ENCODE results near the gene MACROD2.

MACROD2 gene

GRCh38 chr20:14932040-14932439, 936.7 kb downstream of the MACROD2 start:
- no peak for DNase-seq

DNA sequence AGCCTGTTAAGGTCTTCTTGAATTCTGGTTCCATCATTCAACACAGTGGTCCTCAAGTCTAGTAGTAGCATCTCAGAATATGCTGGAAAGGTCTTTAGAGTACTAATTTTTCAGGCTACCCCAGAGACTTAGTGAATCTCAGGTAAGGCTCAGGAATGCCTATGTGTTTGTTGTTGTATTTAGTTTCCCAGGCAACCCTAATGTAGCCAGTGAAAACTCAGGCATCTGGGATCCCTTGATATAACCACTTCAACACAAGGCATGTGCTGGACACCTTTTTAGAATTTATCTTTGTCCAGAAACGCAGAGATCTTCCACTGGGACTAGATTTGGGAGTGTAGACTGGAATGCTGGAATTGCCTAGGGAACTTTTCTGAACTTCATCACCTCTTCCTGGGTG, 940.0 kb downstream of the MACROD2 start:
- no peak for DNase-seq

GRCh38 chr20:14937021-14937420, 941.7 kb downstream of the MACROD2 start:
- DNase-seq, result no peak

GRCh38 chr20:14937846-14938245, 942.5 kb downstream of the MACROD2 start:
- DNase-seq, result no peak

- no peak for DNase-seq
These were observed 952.2 kb downstream of the MACROD2 start for GRCh38 chr20:14947536-14947935.

- DNase-seq, result no peak
These were observed 952.6 kb downstream of the MACROD2 start for GRCh38 chr20:14947946-14948345.

DNA sequence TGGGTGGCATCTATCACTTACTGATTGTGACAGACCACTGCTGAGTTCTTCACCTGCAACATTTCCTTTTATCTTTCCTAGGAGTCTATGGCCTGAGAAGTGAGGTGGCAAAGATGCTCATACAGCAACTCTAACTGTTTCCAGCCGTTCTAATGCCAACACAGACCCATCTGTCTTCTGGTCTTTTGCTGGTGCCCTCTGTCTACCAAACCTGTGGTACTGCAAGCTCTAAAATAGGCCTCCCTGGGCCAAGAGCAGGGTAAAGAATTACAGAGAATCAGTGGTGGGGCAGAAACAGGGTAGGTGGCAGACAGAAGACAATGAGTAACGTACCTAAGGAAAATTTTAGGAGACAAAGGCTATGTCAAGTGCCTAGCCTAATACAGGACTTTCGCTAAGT, 953.1 kb downstream of the MACROD2 start:
- DNase-seq, result no peak

- DNase-seq, result no peak
These were observed 955.3 kb downstream of the MACROD2 start for GRCh38 chr20:14950633-14951032.

GRCh38 chr20:14951105-14951504, 955.8 kb downstream of the MACROD2 start:
- no peak for DNase-seq

GRCh38 chr20:14951707-14952418, 956.5 kb downstream of the MACROD2 start:
- DNase-seq, result no peak

GRCh38 chr20:14953736-14954135, 958.4 kb downstream of the MACROD2 start:
- no peak for DNase-seq

DNA sequence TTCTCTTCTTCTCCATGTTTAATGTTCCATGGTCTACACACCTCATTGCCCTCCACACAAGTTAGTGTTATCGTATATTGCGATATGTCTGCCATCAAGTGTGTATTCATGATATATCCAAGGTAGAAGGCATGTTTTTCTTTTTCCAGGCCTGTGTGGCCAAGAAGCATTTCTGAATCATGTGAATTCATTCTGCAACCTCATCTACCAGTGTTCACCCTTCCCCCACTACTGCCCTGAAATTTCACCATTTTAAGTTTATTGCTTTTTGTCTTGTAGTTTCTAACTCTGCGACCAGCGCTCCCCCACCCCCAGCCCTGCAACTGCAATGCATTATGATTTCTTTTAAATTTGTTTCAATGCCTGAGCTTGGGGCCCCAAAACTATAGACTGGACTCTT, 960.1 kb downstream of the MACROD2 start:
- DNase-seq, result no peak

DNA sequence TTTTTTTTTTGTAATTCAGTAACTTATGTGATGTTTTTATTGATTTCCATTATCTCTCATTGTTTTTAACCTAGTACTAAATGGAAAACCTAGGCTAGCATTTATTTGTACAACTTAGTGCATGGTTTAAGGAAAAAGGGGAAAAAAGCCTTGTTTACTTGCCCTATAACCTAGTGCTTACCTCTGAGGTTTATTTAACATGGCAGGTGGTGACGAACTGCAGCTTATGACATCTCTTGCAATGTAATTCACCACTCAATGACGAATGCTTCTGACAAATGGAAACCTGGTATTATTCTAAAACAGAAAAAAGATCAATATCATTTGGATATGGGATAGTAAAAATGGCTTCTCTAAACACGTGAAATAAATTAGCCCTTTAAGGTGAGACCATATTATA, 960.7 kb downstream of the MACROD2 start:
- DNase-seq, result no peak

GRCh38 chr20:14956538-14956937, 961.2 kb downstream of the MACROD2 start:
- no peak for DNase-seq

- no peak for DNase-seq
These were observed 962.1 kb downstream of the MACROD2 start for GRCh38 chr20:14957402-14957801.

DNA sequence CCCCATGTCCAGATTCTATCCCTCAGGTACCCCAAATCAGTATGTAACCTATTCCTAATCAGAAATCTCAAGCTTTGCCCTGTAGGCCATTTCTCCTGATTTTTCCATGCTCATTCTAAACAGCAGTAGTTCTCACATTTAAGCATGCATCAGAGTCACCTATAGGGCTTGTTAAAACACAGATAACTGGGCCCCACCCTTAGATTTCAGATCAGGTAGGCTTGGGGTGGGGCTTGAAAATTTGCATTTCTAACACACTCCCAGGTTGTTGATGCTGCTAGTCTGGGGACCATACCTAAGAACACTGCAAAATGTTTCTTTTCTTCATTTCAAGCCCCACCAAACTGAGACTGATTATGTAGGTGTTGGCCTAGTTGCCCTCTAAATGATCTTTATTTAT, 963.3 kb downstream of the MACROD2 start:
- no peak for DNase-seq

- DNase-seq, result no peak
These were observed 964.5 kb downstream of the MACROD2 start for GRCh38 chr20:14959506-14960475.

GRCh38 chr20:14960831-14961230, 965.5 kb downstream of the MACROD2 start:
- DNase-seq, result no peak

DNA sequence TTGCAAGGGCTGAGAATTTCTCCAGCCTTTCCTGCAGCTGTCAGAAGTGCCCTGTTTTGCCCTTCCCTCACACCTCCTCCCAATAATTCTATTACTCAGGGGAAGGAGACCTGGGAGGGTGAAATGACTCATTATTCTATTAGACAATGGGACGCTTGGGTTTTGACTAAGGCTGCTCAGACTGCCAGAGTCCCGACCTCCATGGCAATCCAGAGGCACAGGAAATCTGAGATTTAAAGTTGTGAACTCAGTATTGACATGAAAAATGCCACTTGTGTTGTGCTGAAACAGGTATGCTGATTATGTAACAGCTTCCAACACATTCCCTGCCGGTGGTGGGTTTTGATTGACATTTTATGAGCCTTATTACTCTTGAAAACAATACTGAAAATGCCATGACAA, 967.9 kb downstream of the MACROD2 start:
- DNase-seq, result no peak

DNA sequence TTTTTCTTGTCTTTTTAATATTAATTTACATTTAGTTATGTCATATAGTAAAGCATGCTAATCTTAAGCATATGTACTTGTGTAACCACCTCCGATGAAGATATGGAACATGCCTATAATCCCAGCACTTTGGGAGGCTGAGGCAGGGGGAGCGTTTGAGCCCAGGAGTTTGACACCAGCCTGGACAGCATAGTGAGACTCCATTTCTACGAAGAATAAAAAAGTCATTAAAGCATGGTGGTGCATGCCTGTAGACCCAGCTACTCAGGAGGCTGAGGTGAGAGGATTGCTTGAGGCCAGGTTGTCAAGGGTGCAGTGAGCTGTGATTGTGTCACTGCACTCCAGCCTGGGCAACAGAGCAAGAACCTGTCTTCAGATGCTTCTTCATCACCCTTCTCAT, 970.9 kb downstream of the MACROD2 start:
- no peak for DNase-seq

- DNase-seq, result no peak
These were observed 971.5 kb downstream of the MACROD2 start for GRCh38 chr20:14966808-14967207.

- DNase-seq, result no peak
These were observed 976.9 kb downstream of the MACROD2 start for GRCh38 chr20:14972256-14972655.

DNA sequence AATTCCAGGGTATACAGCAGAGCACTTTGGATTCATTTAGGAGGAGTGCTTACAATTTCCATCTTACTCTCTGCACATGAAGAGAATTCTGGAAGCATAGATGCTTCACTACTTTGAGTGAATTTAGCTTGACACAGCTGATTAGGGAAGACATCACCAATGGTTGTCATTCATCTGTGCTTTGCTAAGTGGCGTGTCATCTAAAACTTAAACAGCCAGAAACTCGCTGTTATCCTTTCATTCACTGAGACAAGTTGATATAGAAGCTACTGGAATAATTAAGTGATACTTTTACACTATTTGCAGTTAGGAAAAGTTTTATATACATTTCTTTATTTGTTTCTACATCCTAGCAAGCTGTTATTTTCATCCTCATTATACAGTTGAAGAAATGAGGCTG, 977.4 kb downstream of the MACROD2 start:
- DNase-seq, result no peak

DNA sequence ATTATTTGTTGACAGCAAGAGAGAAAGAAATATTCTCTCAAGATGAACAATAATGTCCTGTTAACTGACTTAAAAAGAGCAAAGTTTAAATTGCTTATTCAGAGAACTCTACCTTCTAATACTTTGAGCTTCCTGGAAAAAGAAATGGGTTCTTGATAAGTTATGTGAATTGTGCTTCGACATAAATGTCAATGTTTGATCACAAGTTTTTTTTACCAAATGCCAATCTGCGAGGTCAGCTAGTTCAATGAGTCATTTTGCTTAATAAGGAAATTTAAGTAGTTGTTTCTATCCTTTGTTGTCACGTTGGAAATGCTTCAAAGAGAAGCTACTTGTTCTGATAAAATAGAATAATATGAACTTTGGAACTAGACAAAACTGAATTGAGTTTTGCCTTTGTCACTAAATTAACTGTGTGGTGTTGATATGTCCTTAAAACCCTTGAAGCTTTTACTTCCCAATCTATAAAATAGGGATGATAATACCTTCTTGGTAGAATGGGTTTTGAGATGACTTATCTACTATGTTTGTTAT, 984.2 kb downstream of the MACROD2 start:
- no peak for DNase-seq

Measured in NCI-H1092 (cell line).